ENCODE results near the gene RAB13.

- TF ChIP-seq CTCF (IDR thresholded peaks at IDR 0.05; ENCODE audit: borderline replicate concordance, extremely low read depth, low read length, poor library complexity, severe bottlenecking) (no peak), EZH2 (IDR thresholded peaks at IDR 0.05; ENCODE audit: borderline replicate concordance, low read depth, low read length, severe bottlenecking) (no peak)
These were observed 22.2 kb downstream of the RAB13 start for GRCh38 chr1:153963850-153964331.

Measured in DND-41 (cell line).